Mucosa of stomach (tissue), 1 donor: ENCODE results near the gene LAMC3.
"Not testable (repeated sequence)": the region's sequence is repeated elsewhere in the genome, so short reads cannot be mapped to it uniquely, and the experiment has no call there.

Source experiments
- H3K27me3 ChIP-seq: one replicate; pipeline ENCODE4 v1.7.0; 2013; ENCODE audit warnings: mild to moderate bottlenecking, low read length; ENCODE audit not compliant: control insufficient read depth, insufficient read depth
- H3K36me3 ChIP-seq: one replicate; pipeline ENCODE4 v1.7.0; 2013; ENCODE audit warnings: low read length; ENCODE audit not compliant: control insufficient read depth, insufficient read depth
- H3K4me1 ChIP-seq: one replicate; pipeline ENCODE4 v1.7.0; 2013; ENCODE audit warnings: mild to moderate bottlenecking, low read length; ENCODE audit not compliant: control insufficient read depth, insufficient read depth
- H3K4me3 ChIP-seq: one replicate; pipeline ENCODE4 v1.7.0; 2013; ENCODE audit warnings: low read length
- H3K9ac ChIP-seq: one replicate; pipeline ENCODE4 v1.7.0; 2013; ENCODE audit warnings: mild to moderate bottlenecking, low read length, moderate library complexity
- H3K9me3 ChIP-seq: one replicate; pipeline ENCODE4 v1.7.0; 2013; ENCODE audit warnings: mild to moderate bottlenecking, low read length, moderate library complexity; ENCODE audit not compliant: control insufficient read depth
- donor health status: Pancreatic carcinoma.

The LAMC3 gene

DNA sequence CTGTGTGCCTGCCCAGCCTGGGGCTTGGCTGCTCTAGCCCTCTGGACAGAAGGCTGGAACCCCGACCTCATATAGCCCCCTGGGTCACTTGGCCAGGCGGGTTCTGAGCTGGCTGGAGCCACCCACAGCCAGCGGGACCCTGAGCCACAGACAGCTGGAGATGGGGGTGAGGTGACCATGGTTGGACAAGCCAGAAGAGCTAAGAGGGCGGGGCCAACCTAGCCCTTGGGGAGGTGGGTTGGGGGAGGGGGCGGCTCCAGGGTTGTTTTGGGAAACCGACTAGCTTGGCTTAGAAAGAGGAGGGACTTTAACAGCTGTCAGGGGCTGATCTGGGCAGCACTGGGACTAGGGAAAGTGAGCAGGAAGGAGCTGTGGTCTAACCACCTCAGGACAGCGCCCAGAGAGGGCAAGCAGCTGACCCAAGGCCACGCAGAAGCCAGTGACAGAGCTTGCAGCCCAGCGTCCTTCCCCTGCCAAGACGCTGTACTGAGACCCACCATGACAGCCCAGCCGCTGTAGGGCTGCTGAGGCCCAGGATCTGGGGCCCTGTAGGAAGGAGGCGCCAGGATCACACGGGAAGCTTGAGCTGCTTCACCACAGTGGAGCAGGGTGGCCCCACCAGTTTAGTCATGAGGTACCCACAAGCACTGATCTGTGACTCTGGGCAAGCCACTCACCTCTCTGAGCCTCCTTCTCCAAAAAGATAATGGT is 89.6 kb downstream of the LAMC3 start:
- no peaks in the 10 kb centered on the region for H3K36me3 ChIP-seq
- peaks cover 6% of the 10 kb centered on the region for H3K4me1 ChIP-seq
- H3K9me3 ChIP-seq: no peaks in the 10 kb centered on the region
- peaks cover 41% of the 10 kb centered on the region for H3K27me3 ChIP-seq
- no peak overlapping the region for H3K4me3 ChIP-seq
- H3K9ac ChIP-seq: no peak overlapping the region

DNA sequence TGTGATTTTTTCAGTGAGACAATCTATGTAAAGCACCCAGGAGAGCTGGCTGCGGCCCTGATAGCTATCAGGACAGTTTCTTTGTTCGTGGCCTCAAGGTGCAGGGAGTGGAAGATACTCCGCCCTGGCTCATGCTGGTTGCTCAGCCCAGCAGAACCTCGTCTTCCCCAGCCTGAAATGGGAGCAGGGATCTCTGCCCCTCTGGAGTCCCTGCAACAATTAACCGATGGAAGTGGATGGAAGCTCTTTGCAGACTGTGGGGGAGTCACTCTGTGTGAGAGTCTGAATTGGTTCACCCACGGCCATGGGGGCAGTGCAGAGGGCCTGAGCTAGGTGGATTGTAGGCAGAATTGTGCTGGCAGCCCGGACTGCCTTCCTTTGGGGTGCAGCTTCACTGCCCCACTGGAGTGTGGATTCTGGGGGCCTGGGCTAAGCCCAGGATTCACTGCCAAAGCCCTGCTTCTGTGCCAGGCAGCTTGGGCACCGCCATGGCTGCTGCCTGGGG is 90.2 kb downstream of the LAMC3 start:
- no peak overlapping the region for H3K9ac ChIP-seq
- H3K36me3 ChIP-seq: no peaks in the 10 kb centered on the region
- no peak overlapping the region for H3K4me3 ChIP-seq
- H3K27me3 ChIP-seq: peaks cover 38% of the 10 kb centered on the region
- H3K9me3 ChIP-seq: no peaks in the 10 kb centered on the region
- H3K4me1 ChIP-seq: peaks cover 6% of the 10 kb centered on the region

DNA sequence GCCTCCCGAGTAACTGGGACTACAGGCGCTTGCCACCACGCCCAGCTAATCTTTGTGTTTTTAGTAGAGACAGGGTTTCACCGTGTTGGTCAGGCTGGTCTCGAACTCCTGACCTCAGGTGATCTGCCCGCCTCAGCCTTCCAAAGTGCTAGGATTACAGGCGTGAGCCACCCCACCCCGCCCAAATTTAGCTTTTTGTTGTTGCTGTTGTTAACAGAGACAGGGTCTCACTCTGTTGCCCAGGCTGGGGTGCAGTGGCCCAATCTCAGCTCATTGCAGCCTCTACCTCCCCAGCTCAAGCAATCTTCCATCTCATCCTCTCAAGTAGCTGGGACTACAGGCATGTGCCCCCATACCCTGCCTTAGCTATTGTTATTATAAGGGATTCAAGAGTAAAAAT is 90.9 kb downstream of the LAMC3 start:
- H3K36me3 ChIP-seq, H3K9me3 ChIP-seq, H3K4me3 ChIP-seq, H3K4me1 ChIP-seq, H3K9ac ChIP-seq: not testable (repeated sequence)
- peaks cover 31% of the 10 kb centered on the region for H3K27me3 ChIP-seq

DNA sequence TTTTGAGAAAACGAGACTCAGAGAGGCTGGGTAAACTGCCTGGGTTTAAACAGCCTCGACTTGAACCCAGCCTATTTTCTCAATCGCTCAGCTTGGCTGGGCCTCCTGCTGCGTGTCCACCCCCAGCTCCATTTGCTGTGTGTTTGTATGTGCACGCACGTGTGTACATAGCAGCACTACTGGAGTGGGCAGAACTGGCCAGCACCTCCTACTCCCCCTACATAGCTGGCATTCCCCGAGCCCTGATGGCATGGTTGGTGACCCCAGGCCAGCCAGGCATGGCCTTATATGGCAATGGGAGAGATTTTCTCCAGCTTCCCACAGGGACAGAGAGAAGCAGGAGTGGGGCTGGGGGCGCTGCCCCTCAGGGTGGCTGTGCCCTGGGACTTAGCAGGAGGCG is 91.5 kb downstream of the LAMC3 start:
- Histone ChIP-seq H3K9me3 (no peaks in the 10 kb centered on the region), H3K27me3 (peaks cover 25% of the 10 kb centered on the region), H3K4me1 (peaks cover 6% of the 10 kb centered on the region), H3K9ac (no peak overlapping the region), H3K4me3 (no peak overlapping the region), H3K36me3 (no peaks in the 10 kb centered on the region)

DNA sequence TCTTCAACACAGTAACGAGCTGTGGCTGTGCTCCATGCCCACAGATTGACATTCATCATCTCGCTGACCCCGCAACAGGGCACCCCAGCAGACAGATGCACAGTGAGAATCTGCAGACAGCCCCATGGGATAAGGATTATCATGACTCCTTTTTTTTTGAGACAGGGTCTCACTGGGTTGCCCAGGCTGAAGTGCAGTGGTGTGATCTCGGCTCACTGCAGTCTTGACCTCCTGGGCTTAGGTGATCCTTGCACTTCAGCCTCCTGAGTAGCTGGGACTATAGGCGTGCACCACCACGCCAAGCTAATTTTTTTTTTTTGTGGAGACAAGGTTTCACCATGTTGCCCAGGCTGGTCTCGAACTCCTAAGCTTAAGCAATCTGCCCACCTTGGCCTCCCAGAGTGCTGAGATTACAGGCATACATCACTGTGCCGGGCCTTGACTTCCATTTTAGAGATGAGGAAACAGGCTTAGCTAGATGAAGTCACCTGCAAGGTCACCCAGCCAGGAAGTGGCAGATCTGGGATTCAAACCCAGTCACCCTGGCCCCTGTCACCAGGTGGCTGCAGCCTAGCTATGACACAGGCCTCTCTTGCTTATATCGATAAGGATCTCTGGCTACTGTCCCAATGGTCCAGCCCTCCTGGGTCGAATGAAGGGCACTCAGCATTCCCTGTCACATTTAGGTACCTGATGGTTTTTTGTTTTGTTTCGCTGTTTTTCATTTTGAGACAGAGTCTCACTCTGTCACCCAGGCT is 92.4 kb downstream of the LAMC3 start:
- Histone ChIP-seq H3K4me1 (peaks cover 6% of the 10 kb centered on the region), H3K4me3 (no peak overlapping the region), H3K9ac (no peak overlapping the region), H3K9me3 (no peaks in the 10 kb centered on the region), H3K36me3 (no peaks in the 10 kb centered on the region), H3K27me3 (peaks cover 18% of the 10 kb centered on the region)

DNA sequence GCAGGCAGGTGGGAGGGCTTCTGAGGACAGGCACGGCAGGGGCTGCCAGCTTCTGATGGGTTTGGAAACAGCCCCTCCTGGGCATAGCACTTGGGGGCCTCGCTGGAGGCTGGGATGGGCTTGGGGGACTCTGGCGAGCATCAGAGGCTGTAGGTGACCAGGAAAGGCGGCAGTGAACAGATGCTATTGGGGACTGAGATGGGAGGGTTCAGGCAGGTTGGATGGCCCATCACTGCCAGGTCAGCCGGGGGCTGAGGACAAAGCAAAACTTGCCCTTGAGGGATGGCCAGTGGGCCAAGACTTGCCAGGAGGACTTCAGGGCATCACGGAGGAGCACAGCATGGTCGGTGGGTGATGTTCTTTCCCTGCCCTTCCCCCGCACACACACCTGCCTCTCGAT is 94.0 kb downstream of the LAMC3 start:
- Histone ChIP-seq H3K4me1 (no peaks in the 10 kb centered on the region), H3K4me3 (no peak overlapping the region), H3K27me3 (peaks cover 3% of the 10 kb centered on the region), H3K36me3 (no peaks in the 10 kb centered on the region), H3K9me3 (no peaks in the 10 kb centered on the region), H3K9ac (no peak overlapping the region)

DNA sequence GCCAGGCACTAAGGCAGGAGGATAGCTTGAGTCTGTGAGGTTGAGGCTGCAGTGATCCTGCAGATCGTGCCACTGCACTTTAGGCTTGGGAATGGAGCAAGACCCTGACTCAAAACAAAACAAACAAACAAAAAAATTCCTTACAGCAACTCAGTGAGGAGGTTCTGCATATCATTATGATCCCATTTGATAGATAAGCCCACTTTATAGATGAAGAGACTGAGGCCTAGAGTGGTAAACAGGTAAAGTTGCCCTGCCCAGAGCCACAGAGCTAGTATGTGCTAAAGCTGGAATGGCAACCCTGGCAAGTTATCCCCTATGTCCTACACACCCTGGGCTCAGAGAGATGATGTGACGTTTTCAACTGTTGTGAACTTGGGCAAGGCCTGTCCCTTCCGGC is 94.6 kb downstream of the LAMC3 start:
- no peaks in the 10 kb centered on the region for H3K27me3 ChIP-seq
- H3K9me3 ChIP-seq: no peaks in the 10 kb centered on the region
- H3K4me1 ChIP-seq: no peaks in the 10 kb centered on the region
- no peak overlapping the region for H3K4me3 ChIP-seq
- H3K36me3 ChIP-seq: no peaks in the 10 kb centered on the region
- H3K9ac ChIP-seq: no peak overlapping the region

DNA sequence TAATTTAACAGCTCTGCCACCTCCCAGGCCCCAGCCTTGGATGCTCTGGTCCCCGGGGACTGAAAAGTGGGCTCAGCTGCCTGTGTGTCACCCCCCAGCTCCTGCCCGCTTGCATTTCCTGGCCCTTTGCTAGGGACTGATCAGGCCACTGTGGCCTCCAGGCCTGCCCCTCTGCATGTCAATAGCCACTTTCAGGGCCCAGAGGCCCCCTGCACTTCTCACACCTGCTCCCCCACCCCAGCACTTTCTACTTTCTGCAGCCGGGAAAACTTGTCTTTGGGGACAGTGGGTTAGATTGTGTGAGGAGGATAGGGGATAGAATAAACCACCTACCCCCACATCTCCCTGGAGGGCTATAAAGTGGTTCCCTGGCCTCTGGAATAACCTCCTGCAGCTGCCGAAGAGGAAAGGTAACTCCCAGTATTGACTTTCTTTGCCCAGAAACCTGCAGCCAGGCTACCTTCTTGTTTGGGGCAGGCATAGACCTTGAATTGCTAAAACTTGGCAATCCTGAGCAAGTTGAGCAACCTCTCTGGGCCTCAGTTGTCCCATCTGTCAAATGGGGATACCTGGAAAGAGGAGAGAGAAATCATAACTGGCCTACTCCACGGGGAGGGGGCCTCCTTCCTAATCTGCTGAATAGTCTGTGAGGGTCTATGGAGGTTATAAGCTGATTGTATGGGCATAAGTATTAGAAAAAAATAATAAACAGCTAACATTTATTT is 95.2 kb downstream of the LAMC3 start:
- Histone ChIP-seq H3K4me3 (no peak overlapping the region), H3K9ac (no peak overlapping the region), H3K9me3 (no peaks in the 10 kb centered on the region), H3K27me3 (no peaks in the 10 kb centered on the region), H3K4me1 (no peaks in the 10 kb centered on the region), H3K36me3 (no peaks in the 10 kb centered on the region)

DNA sequence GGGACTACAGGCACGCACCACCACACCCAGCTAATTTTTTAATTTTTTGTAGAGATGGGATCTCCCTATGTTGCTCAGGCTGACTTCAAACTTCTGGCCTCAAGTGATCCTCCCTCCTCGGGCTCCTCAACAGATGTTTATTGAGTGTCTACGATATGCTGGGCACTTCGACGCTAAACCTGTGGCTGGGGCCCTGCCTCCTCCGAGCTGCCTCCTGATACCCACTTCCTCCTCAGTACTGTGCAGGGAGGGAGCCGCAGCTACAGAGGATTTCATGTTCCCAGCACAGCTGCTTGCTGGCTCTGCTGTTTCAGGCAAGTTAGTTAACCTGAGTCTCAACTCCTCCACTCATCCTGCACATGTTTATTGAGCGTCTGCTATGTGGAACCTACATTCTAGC is 97.0 kb downstream of the LAMC3 start:
- no peak overlapping the region for H3K4me3 ChIP-seq
- H3K9ac ChIP-seq: no peak overlapping the region
- no peaks in the 10 kb centered on the region for H3K36me3 ChIP-seq
- no peaks in the 10 kb centered on the region for H3K9me3 ChIP-seq
- no peaks in the 10 kb centered on the region for H3K27me3 ChIP-seq
- no peaks in the 10 kb centered on the region for H3K4me1 ChIP-seq

DNA sequence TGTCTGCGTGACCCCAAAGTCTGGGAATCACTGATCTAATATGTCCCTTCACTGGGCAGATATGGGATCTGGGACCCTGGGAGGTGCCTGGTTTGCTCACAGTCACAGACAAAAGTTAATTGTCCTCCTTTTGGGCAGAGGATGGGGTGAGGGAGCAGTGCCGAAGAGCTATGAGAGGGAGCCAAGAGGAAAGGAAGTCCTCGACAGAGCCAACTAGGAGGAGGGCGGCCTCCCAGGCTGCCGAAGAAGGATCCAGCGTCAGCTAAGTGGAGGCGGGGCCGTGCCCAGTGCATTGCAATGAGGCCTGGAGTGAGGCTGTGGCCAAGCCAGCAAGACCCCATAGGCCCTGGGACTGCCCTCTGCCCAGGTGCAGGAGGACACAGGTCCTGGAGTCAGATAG is 98.8 kb downstream of the LAMC3 start:
- no peak overlapping the region for H3K4me3 ChIP-seq
- H3K9me3 ChIP-seq: no peaks in the 10 kb centered on the region
- H3K27me3 ChIP-seq: no peaks in the 10 kb centered on the region
- H3K9ac ChIP-seq: no peak overlapping the region
- H3K36me3 ChIP-seq: no peaks in the 10 kb centered on the region
- no peaks in the 10 kb centered on the region for H3K4me1 ChIP-seq

DNA sequence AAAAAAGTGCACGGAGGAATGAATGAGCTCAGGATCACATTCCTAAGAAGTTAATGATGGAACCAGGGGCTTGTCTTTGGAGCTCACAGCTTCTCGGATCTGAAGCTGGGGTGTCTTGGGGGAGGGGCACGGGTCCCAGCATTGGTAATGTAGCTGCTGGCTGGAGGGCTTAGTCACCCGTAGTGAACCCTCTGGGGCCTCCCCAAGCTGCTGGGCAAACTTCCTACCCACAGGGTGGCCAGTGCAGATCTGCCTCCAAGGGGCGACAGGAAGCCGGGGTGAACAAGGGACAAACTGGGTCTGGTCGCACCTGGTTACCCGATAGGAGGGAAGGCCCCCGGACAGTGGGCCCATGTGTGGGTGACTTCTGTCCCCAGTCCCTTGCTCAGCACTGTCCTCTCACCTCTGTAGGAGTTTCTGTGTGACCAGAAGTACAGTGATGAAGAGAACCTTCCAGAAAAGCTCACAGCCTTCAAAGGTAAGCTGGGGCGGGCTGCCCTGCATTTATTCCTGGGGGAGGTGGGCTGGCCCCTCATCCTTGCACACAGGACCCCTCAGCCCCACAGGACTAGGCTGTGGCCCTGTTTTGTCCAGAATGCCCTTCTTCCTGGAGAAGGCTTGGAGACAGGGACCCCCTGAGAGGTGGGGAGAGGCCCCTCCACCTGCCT is 102.3 kb downstream of the LAMC3 start:
- H3K4me1 ChIP-seq: no peaks in the 10 kb centered on the region
- H3K36me3 ChIP-seq: no peaks in the 10 kb centered on the region
- no peak overlapping the region for H3K9ac ChIP-seq
- no peak overlapping the region for H3K4me3 ChIP-seq
- H3K9me3 ChIP-seq: no peaks in the 10 kb centered on the region
- no peaks in the 10 kb centered on the region for H3K27me3 ChIP-seq
